ENCODE results near the gene PKP2.

The PKP2 gene

GRCh38 chr12:32896432-32897280 is at the start of gene PKP2:
Gene PKP2 (minus strand): TSS chr12:32896777. CDS start chr12:32896731, 46 bp downstream.
- peak; percentile 24 for DNase-seq

- no peak for DNase-seq
These were observed 47.6 kb upstream of the PKP2 start for GRCh38 chr12:32944195-32944594.

- no peak for DNase-seq
These were observed 43.2 kb upstream of the PKP2 start for GRCh38 chr12:32939801-32940200.

GRCh38 chr12:32926963-32927362 is 30.4 kb upstream of the PKP2 start:
- no peak for DNase-seq

- DNase-seq, result no peak
These were observed 29.8 kb upstream of the PKP2 start for GRCh38 chr12:32926356-32926755.

GRCh38 chr12:32922546-32923297 is 26.1 kb upstream of the PKP2 start:
- no peak for DNase-seq

GRCh38 chr12:32921397-32921796 is 24.8 kb upstream of the PKP2 start:
- no peak for DNase-seq

- DNase-seq, result no peak
These were observed 24.0 kb upstream of the PKP2 start for GRCh38 chr12:32920506-32921085.

GRCh38 chr12:32918890-32919801 is 22.6 kb upstream of the PKP2 start:
- DNase-seq, result peak; percentile 2

- DNase-seq, result no peak
These were observed 20.6 kb upstream of the PKP2 start for GRCh38 chr12:32917094-32917611.

GRCh38 chr12:32907898-32908476 is 11.4 kb upstream of the PKP2 start:
- no peak for DNase-seq

- DNase-seq, result no peak
These were observed 10.6 kb upstream of the PKP2 start for GRCh38 chr12:32907166-32907565.

GRCh38 chr12:32906399-32907165 is 10.0 kb upstream of the PKP2 start:
- DNase-seq, result no peak

GRCh38 chr12:32903763-32904162 is 7.2 kb upstream of the PKP2 start:
- no peak for DNase-seq

- DNase-seq, result no peak
These were observed 6.7 kb upstream of the PKP2 start for GRCh38 chr12:32903318-32903717.

- no peak for DNase-seq
These were observed 5.9 kb upstream of the PKP2 start for GRCh38 chr12:32902287-32902997.

- DNase-seq, result no peak
These were observed 5.0 kb upstream of the PKP2 start for GRCh38 chr12:32901553-32901952.

GRCh38 chr12:32897687-32898573 is 1.4 kb upstream of the PKP2 start:
- DNase-seq, result no peak

- no peak for DNase-seq
These were observed 669 bp upstream of the PKP2 start for GRCh38 chr12:32897281-32897610.
